ENCODE results near the gene PLEKHH2.

DNA sequence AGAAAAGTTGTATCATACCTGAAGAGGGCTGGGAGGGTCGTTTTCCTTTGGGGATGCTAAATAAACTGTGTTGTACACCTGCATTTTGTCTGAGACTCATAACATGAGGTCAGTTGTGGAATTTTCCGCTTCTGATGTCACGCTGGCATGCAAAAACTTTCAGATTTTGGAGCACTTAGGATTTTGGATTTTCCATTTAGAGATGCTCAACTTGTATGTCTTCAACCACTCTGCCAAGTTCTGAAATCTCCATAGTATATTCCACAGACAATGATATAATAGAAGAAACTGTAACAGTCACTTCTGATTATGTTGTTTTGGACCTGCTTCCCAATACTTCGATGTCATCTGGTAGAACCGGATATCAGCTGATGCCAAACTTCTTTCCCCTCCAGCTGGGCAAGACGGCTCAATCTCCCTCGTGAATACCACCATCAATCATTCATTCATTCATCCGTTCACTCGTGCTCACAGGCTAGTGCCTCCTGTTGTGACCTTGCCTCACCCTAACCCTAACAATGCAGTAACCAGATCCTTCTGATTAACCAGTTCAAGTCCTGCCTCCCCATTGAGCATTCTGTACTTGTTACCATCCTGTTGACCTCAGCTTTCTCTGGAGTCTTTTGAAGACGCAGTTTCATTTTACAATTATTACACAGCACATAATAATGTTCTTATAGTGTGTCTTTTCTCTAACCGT is 5.3 kb upstream of the PLEKHH2 start:
- TF ChIP-seq, protein P1, sequence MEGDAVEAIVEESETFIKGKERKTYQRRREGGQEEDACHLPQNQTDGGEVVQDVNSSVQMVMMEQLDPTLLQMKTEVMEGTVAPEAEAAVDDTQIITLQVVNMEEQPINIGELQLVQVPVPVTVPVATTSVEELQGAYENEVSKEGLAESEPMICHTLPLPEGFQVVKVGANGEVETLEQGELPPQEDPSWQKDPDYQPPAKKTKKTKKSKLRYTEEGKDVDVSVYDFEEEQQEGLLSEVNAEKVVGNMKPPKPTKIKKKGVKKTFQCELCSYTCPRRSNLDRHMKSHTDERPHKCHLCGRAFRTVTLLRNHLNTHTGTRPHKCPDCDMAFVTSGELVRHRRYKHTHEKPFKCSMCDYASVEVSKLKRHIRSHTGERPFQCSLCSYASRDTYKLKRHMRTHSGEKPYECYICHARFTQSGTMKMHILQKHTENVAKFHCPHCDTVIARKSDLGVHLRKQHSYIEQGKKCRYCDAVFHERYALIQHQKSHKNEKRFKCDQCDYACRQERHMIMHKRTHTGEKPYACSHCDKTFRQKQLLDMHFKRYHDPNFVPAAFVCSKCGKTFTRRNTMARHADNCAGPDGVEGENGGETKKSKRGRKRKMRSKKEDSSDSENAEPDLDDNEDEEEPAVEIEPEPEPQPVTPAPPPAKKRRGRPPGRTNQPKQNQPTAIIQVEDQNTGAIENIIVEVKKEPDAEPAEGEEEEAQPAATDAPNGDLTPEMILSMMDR (IDR thresholded peaks at IDR 0.05): no peak
- TF ChIP-seq MEF2A (IDR thresholded peaks at IDR 0.05; ENCODE audit: borderline replicate concordance, low read depth) (no peak), FOXM1 (IDR thresholded peaks at IDR 0.05; ENCODE audit: low read depth) (no peak), SMC3 (IDR thresholded peaks at IDR 0.05; ENCODE audit: low read depth, low read length) (no peak), NFIC (IDR thresholded peaks at IDR 0.05; ENCODE audit: borderline replicate concordance) (no peak), EZH2phosphoT487 (IDR thresholded peaks at IDR 0.05; ENCODE audit: borderline replicate concordance, low read depth) (no peak), TEAD4 (IDR thresholded peaks at IDR 0.05; ENCODE audit: borderline replicate concordance, insufficient read depth) (no peak), POLR2AphosphoS5 (IDR thresholded peaks at IDR 0.05; ENCODE audit: low read depth, low read length) (no peak), TAF1 (IDR thresholded peaks at IDR 0.05; ENCODE audit: borderline replicate concordance, low read depth, low read length) (no peak), NRF1 (IDR thresholded peaks at IDR 0.05; ENCODE audit: low read depth, low read length) (no peak), TCF12 (IDR thresholded peaks at IDR 0.05) (no peak)
- TF ChIP-seq, protein P2, sequence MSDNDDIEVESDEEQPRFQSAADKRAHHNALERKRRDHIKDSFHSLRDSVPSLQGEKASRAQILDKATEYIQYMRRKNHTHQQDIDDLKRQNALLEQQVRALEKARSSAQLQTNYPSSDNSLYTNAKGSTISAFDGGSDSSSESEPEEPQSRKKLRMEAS (IDR thresholded peaks at IDR 0.05; ENCODE audit: low read depth): no peak
